ES-I3 (cell line): Measurements from ENCODE around the gene PTMS.
"Not testable (repeated sequence)": the region's sequence is repeated elsewhere in the genome, so short reads cannot be mapped to it uniquely, and the experiment has no call there.

Experiments used
- H3K36me3 ChIP-seq: 2 replicates; pipeline ENCODE4 v1.6.1; 2013; ENCODE audit warnings: mild to moderate bottlenecking, low read length, control low read depth, moderate library complexity; ENCODE audit not compliant: insufficient read depth
- H3K4me1 ChIP-seq: 2 replicates; pipeline ENCODE4 v1.6.1; 2013; ENCODE audit warnings: mild to moderate bottlenecking, control low read depth, low read length; ENCODE audit not compliant: insufficient read depth
- H3K9ac ChIP-seq: 2 replicates; pipeline ENCODE4 v1.6.1; 2013; ENCODE audit warnings: low read depth, mild to moderate bottlenecking, low read length, moderate library complexity
- H3K9me3 ChIP-seq: 2 replicates; pipeline ENCODE4 v1.6.1; 2013; ENCODE audit warnings: mild to moderate bottlenecking, low read length, moderate library complexity; ENCODE audit not compliant: control insufficient read depth, insufficient read depth

The PTMS gene, protein sequence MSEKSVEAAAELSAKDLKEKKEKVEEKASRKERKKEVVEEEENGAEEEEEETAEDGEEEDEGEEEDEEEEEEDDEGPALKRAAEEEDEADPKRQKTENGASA

DNA sequence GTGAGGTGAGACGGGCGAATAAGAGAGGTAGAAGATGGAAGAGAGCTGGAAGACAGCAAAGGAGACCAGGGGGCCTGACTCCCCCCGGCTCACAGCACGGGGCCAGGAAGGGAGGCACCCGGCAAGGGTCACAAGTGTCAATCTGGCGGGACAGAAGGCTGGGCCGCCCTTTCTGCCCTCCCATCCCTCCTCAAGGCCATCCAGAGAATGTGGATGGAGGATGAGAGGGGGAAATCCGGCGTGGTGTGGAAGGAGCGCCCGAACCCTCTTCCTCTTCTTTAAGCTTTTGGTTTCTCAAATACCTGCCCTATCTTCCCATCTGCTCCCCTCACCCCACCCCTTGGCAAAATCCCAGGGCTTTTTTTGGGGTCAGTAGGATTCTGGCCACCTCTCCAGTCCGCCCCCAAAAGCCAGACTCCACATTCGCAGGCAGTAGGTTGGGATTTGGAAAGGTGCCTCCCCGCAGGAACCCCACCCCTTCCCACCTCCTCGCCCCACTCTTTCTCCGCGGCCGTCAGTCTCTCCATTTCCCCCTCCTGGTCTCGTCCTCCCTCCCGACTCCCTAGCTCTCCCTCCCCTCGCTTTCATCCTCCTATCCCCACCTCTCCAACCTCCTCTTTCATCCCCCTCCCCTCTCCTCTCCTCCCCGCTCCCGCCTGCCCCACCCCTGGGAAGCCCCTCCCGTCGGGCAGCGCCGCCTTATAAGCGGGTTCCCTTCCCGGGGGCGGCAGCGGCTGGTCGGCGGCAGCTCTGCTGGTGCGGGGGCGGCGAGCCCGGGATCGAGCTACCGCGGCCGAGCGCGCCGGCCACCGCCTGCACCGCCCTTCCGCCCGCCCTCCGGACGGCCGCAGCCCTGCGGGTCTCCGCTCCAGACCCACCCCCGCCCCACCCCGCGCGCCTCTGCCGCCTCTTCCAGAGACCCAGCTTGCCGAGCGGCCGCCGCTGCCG, at the start of gene PTMS:
Gene PTMS (plus strand): TSS at position 730 of the 948 bp plus-strand sequence. CDS start 343 bp downstream, outside the sequence.
- H3K36me3 ChIP-seq: no peaks in the 10 kb centered on the region
- H3K9ac ChIP-seq: peak within 1 kb of the TSS; percentile 83
- H3K9me3 ChIP-seq: no peaks in the 10 kb centered on the region
- H3K4me1 ChIP-seq: peaks cover 25% of the 10 kb centered on the region

DNA sequence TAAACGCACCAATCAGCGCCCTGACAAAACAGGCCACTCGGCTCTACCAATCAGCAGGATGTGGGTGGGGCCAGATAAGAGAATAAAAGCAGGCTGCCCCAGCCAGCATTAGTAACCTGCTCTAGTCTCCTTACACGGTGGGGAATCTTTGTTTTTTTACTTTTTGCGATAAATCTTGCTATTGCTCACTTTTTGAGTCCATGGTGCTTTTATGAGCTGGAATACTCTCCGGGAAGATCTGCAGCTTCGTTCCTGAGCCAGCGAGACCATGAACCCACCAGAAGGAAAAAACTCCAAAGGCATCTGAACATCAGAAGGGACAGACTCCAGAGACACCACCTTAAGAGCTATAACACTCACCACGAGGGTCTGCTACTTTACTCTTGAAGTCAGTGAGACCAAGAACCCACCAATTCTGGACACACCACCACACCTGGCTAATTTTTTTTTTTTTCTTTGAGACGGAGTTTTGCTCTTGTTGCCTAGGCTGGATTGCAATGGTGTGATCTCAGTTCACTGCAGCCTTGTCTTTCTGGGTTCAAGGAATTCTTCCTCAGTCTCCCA, 49.2 kb upstream of the PTMS start:
- no peaks in the 10 kb centered on the region for H3K4me1 ChIP-seq
- H3K9ac ChIP-seq: peak overlapping the region; percentile 31; the same call in 1 of the 2 replicates
- no peaks in the 10 kb centered on the region for H3K36me3 ChIP-seq
- no peaks in the 10 kb centered on the region for H3K9me3 ChIP-seq

DNA sequence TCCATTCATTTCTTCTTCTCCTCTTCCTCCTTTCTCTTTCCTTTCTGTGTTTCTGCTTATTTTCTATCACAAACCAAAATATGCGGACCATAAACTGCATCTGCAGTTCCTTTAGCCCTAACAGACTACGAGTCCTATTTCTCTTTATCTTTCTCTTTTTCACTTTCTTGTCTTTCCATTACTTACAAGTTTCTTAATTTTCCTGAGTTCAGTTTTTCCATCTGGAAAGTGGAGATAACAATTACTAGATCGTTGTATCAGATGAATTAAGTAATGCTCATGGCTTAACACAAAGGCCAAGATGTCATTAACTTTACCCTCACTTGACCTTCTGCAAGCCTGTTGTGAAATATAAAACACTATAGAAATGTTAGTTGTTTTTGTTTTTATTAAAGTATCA, 43.3 kb upstream of the PTMS start:
- peak overlapping the region; percentile 77; the same call in 1 of the 2 replicates for H3K9ac ChIP-seq
- no peaks in the 10 kb centered on the region for H3K9me3 ChIP-seq
- H3K36me3 ChIP-seq: no peaks in the 10 kb centered on the region; the same call in 1 of the 2 replicates
- no peaks in the 10 kb centered on the region for H3K4me1 ChIP-seq

DNA sequence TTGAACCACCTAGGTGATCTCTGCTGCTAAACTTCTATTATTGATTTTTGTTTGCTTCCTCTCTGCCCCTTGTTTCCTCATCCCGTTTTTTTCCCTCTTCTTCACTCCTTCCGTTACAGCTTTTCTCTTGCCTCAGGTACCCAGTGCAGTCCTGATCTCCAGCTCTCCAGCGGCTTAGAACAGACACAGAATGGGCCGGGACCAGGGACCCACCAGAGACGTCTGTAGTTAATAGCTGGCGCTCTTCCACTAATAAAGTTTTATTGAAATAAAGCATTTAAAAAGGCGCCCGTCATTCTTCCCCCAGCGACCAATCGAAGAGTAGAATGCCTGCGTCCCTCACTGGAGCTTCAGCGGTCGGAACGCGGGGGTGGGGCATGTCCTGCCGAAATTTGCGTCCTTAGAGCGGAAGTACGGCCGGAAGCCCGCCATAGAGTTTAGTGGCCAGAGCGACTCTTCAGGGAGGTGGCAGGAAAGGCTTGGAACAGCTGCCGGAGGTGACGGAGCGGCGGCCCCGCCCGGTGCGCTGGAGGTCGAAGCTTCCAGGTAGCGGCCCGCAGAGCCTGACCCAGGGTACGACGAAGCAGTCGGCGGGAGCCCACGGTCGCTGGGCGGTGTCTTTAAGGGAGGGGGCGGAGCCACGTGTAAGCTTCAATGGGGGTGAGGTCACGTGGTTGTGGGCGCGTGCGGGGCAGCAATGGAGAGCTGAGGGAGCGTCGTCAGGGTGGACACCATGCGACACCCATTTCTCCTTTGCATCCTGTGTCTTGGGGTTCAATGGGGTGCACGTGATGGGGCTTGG, 42.4 kb upstream of the PTMS start, which contains the start of gene COPS7A:
Gene COPS7A (plus strand): TSS at position 440 of the 802 bp plus-strand sequence. CDS start 611 bp downstream, outside the sequence.
- Histone ChIP-seq H3K9me3 (no peaks in the 10 kb centered on the region), H3K36me3 (peaks cover 2% of the 10 kb centered on the region), H3K9ac (peak within 1 kb of the TSS; percentile 77), H3K4me1 (no peaks in the 10 kb centered on the region)

DNA sequence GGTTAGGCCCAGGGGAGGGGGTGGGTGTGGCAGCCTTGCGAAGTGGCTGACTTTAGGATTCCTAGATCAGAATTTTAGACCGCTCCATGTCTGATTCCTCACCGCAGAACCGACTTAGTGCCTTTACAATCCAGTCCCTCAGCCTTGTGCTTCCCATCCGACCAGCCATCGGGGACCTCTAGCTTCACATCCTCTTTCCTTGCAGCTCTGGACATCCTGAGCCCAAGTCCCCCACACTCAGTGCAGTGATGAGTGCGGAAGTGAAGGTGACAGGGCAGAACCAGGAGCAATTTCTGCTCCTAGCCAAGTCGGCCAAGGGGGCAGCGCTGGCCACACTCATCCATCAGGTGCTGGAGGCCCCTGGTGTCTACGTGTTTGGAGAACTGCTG, 41.8 kb upstream of the PTMS start:
- peaks cover 4% of the 10 kb centered on the region for H3K36me3 ChIP-seq
- no peaks in the 10 kb centered on the region for H3K4me1 ChIP-seq
- H3K9me3 ChIP-seq: no peaks in the 10 kb centered on the region
- peak overlapping the region; percentile 77 for H3K9ac ChIP-seq

DNA sequence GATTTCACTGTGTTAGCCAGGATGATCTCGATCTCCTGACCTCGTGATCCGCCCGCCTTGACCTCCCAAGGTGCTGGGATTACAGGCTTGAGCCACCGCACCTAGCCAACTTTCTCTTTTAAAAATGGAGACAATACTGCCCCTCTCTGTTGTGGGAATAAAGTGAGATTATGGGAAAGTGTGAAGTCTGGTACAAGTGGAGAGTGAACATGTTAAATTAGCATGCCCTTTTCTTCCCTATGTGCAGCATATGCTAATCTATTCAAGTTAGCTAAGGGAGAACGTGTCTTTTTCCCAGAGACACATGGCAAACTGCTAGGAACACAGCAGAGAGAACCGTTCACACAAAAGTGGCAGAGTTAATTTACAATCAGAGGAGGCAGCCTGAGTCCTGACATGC, 40.8 kb upstream of the PTMS start:
- Histone ChIP-seq H3K9me3 (no peaks in the 10 kb centered on the region), H3K9ac (no peak overlapping the region), H3K4me1 (no peaks in the 10 kb centered on the region), H3K36me3 (peaks cover 13% of the 10 kb centered on the region)

DNA sequence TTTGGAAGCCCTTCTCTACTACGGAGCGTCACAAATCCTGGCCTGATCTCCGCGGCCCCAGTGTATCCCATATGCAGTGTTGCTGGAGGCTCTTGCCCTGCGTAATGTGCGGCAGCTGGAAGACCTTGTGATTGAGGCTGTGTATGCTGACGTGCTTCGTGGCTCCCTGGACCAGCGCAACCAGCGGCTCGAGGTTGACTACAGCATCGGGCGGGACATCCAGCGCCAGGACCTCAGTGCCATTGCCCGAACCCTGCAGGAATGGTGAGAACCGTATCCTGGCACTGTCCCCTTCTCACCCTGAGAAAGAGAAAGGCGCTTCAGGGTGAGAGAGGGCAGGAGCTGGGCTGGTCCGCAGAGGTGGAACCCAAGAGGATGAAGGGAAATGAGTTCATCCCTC, 37.0 kb upstream of the PTMS start:
- H3K9ac ChIP-seq: no peak overlapping the region
- H3K36me3 ChIP-seq: peaks cover 16% of the 10 kb centered on the region

DNA sequence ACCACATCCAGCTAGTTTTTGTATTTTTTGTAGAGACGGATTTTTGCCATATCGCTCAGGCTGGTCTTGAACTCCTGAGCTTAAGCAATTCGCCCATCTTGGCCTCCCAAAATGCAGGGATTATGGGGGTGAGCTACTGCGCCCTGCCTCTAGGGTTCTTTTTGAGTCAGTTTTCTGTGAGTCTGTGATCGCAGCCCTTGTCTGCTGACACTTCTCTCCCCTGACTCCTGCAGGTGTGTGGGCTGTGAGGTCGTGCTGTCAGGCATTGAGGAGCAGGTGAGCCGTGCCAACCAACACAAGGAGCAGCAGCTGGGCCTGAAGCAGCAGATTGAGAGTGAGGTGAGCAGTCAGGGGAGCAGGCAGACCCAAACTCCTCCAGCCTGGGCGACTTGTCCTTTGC, 36.0 kb upstream of the PTMS start:
- Histone ChIP-seq H3K4me1 (no peaks in the 10 kb centered on the region), H3K9ac (no peak overlapping the region), H3K9me3 (no peaks in the 10 kb centered on the region), H3K36me3 (peaks cover 16% of the 10 kb centered on the region)

More for the DNA sequence above, 37.0 kb upstream of the PTMS start:
- H3K9me3 ChIP-seq: no peaks in the 10 kb centered on the region
- no peaks in the 10 kb centered on the region for H3K4me1 ChIP-seq

DNA sequence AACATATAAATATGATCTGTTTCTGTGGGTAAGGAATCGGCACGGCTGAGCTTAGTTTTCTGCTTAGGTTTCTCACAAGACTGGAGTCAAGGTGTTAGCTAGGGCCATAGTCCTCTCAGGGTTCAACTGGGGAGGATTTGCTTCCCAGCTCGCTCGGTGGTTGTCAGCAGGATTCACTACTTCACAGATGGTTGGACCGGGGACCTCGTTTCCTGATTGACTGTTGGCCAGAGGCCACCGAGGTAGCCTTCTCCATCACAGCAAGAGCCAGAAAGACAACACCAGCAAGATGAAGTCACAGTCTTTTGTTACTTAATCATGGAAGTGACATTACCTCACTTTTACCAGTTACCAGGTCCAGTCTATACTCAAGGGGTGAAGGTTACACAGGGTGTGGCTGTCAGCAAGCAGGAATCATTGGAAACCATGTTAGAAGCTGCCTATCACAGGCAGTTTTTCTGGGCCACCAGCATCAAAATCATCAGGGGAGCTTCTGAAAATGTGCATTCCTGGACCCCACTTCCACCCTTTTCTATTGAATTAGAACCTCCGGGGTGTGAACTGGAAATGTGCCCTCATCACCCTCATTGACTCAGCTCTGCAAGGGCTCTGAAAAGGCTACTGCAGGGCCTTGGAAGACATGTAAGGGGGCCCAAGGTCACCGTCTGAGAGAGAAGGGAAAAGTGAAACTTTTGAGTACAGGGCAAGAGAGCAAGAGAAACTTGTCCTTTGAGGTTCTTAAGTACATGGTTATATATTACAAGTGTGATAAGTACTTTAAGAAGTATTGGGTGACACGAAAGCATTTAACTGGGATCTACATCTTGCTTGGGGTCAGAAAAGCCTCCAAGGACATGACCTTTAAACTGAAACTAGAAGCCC, 31.4 kb upstream of the PTMS start:
- Histone ChIP-seq H3K36me3 (peaks cover 9% of the 10 kb centered on the region), H3K4me1 (no peaks in the 10 kb centered on the region), H3K9me3 (peaks cover 3% of the 10 kb centered on the region; the same call in 1 of the 2 replicates), H3K9ac (no peak overlapping the region)

DNA sequence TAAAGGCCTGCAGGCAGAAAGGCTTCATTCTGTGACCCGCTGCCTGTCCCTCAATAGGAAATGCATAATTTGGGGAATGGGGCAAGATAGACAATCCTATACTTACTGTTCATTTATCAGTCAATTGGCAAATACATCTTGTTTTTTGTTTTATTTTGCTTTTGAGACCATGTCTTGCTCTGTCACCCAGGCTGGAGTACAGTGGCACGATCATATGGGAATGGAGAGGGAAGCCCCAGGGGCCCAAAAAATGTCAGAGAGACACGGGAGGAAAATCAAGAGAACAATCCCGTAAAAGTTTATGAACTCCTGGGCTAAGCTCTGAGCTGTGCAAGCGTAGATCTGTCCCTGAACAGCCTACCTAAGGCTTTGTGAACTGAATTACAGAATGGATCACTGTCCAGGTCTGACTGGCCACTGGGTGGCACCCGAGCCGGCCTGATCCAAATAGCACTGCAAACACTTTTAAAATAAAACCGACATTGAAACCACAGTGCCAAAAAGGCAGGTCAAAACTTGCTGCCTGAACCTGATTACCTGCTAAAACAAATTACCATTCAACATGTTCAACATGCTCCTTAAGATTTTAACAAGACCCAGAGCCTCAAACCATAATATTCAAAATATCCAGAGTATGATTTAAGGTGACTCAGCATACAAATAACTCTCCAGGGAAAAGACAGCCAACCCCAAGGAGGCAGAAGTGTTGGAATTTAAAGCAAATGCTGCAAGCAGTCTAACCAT, 30.5 kb upstream of the PTMS start:
- Histone ChIP-seq H3K9me3 (peaks cover 3% of the 10 kb centered on the region; the same call in 1 of the 2 replicates), H3K4me1 (no peaks in the 10 kb centered on the region), H3K36me3 (peaks cover under 1% of the 10 kb centered on the region; the same call in 1 of the 2 replicates), H3K9ac (no peak overlapping the region)

DNA sequence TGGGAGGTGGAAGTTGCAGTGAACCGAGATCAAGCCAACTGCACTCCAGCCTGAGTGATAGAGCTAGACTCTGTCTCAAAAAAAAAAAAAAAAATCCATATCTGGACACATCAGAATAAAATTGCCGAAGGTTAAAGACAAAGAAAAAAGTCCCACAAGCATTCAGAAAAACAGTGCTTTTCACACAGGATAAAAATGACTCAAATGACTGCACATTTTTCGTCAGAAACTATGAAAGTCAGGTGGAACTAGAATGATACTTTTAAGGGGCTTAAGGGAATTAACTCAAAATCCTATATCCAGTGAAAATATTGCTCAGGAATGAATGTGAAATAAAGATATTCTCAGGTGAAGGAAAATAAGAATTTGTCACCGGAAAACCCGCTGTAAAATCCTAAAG, 29.4 kb upstream of the PTMS start:
- Histone ChIP-seq H3K9ac (no peak overlapping the region), H3K36me3 (no peaks in the 10 kb centered on the region), H3K9me3 (peaks cover 3% of the 10 kb centered on the region; the same call in 1 of the 2 replicates), H3K4me1 (no peaks in the 10 kb centered on the region)

DNA sequence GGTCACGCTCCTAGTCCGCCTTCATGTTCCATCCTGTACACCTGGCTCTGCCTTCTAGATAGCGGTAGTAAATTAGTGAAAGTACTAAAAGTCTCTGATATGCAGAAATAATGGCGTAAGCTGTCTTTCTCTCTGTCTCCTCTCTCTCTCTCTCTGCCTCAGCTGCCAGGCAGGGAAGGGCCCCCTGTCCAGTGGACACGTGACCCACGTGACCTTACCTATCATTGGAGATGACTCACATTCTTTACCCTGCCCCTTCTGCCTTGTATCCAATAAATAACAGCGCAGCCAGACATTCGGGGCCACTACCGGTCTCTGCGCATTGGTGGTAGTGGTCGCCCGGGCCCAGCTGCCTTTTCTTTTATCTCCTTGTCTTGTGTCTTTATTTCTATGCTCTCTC, 24.1 kb upstream of the PTMS start:
- H3K9me3 ChIP-seq, H3K9ac ChIP-seq, H3K4me1 ChIP-seq, H3K36me3 ChIP-seq: not testable (repeated sequence)

DNA sequence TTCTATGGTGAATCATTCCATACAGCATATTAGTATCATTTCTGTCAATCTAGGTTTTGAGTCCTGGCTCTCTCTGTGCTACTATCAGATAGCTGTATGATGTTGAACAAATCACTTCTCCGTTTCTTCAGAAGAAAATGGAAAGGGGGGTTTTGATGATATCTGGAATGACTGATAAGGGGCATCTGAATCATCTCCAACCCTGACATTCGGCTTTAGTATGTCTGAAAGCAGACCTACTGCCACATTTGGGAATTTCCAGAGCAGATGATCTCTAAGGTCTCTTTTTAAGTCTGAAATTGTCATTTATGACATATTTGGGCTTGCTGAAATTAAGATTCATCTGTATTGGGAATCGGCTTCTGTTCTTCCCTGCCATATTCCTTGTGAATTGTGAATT, 23.3 kb upstream of the PTMS start:
- no peaks in the 10 kb centered on the region; the same call in 1 of the 2 replicates for H3K36me3 ChIP-seq
- H3K4me1 ChIP-seq: no peaks in the 10 kb centered on the region
- H3K9me3 ChIP-seq: no peaks in the 10 kb centered on the region
- H3K9ac ChIP-seq: no peak overlapping the region
